ENCODE measurements around the gene EMID1. TPM values are rescaled to one million over a fixed set of nuclear protein-coding genes. Genes with fewer than 3 reads are reported as not detected.

The EMID1 gene
- total RNA-seq, 1 donor from 2014 or later = 0.64 TPM

GRCh38 chr22:29259253-29259899 lies 53.7 kb downstream of the EMID1 start:
- H3K27ac ChIP-seq = no peak overlapping the region
- no peak for TF ChIP-seq CTCF (IDR thresholded peaks at IDR 0.05)
- intact Hi-C loops (cut with DNase I) = no loop called here
- H3K36me3 ChIP-seq = peaks cover 0 to 12% of the 10 kb centered on the region in 2 donors
- H3K9me3 ChIP-seq = no peaks in the 10 kb centered on the region
- H3K27me3 ChIP-seq = no peaks in the 10 kb centered on the region
- no peaks in the 10 kb centered on the region for H3K4me1 ChIP-seq
- DNase-seq (ENCODE audit: low spot score in 2 of 2) = no peak
- H3K4me3 ChIP-seq = no peak overlapping the region

- no peaks in the 10 kb centered on the region for H3K27me3 ChIP-seq
- TF ChIP-seq CTCF (IDR thresholded peaks at IDR 0.05) = no peak
- no peak for DNase-seq (ENCODE audit: low spot score in 2 of 2)
- peaks cover under 1 to 13% of the 10 kb centered on the region in 2 donors for H3K36me3 ChIP-seq
- H3K27ac ChIP-seq = no peak overlapping the region
- H3K9me3 ChIP-seq = no peaks in the 10 kb centered on the region
- no peak overlapping the region for H3K4me3 ChIP-seq
- H3K4me1 ChIP-seq = no peaks in the 10 kb centered on the region
- intact Hi-C loops (cut with DNase I) = no loop called here
Observed at GRCh38 chr22:29260031-29260560, 54.4 kb downstream of the EMID1 start.

GRCh38 chr22:29260601-29261315 lies 55.1 kb downstream of the EMID1 start:
- intact Hi-C loops (cut with DNase I) = no loop called here
- no peak for DNase-seq (ENCODE audit: low spot score in 2 of 2)
- no peaks in the 10 kb centered on the region for H3K9me3 ChIP-seq
- no peaks in the 10 kb centered on the region for H3K4me1 ChIP-seq
- H3K27me3 ChIP-seq = no peaks in the 10 kb centered on the region
- TF ChIP-seq CTCF (IDR thresholded peaks at IDR 0.05) = no peak
- no peak overlapping the region for H3K4me3 ChIP-seq
- peaks cover 3 to 16% of the 10 kb centered on the region in 2 donors for H3K36me3 ChIP-seq
- H3K27ac ChIP-seq = no peak overlapping the region

- no peaks in the 10 kb centered on the region for H3K9me3 ChIP-seq
- no peak overlapping the region for H3K4me3 ChIP-seq
- no peak overlapping the region for H3K27ac ChIP-seq
- peaks cover 0 to 13% of the 10 kb centered on the region in 2 donors for H3K4me1 ChIP-seq
- intact Hi-C loops (cut with DNase I) = no loop called here
- no peak for TF ChIP-seq CTCF (IDR thresholded peaks at IDR 0.05)
- DNase-seq (ENCODE audit: low spot score in 2 of 2) = no peak
- H3K36me3 ChIP-seq = peaks cover 3 to 16% of the 10 kb centered on the region in 2 donors
- H3K27me3 ChIP-seq = no peaks in the 10 kb centered on the region
Observed at GRCh38 chr22:29263791-29264276, 58.1 kb downstream of the EMID1 start.

GRCh38 chr22:29265305-29265704 lies 59.6 kb downstream of the EMID1 start:
- no peaks in the 10 kb centered on the region for H3K27me3 ChIP-seq
- no peak for DNase-seq (ENCODE audit: low spot score in 2 of 2)
- H3K27ac ChIP-seq = no peak overlapping the region
- H3K9me3 ChIP-seq = no peaks in the 10 kb centered on the region
- no peak overlapping the region for H3K4me3 ChIP-seq
- TF ChIP-seq CTCF (IDR thresholded peaks at IDR 0.05) = no peak
- intact Hi-C loops (cut with DNase I) = loop anchor here (5.0 kb wide), 1 partner anchor 1157 kb away; no protein-coding TSS in a partner anchor
- peaks cover 3 to 15% of the 10 kb centered on the region in 2 donors for H3K36me3 ChIP-seq
- H3K4me1 ChIP-seq = peaks cover 0 to 24% of the 10 kb centered on the region in 2 donors
